GM12873 (cell line): ENCODE data around the gene NPRL2.

Experiments used
- TF ChIP-seq, protein P1 (sequence below): IDR thresholded peaks from 2 replicates; pipeline ENCODE4 v1.5.1; 2012; ENCODE audit warnings: low read depth, mild to moderate bottlenecking, moderate library complexity, low read length, control low read depth; ENCODE audit not compliant: insufficient read depth; ENCODE audit errors: missing control alignments

NPRL2 gene

DNA sequence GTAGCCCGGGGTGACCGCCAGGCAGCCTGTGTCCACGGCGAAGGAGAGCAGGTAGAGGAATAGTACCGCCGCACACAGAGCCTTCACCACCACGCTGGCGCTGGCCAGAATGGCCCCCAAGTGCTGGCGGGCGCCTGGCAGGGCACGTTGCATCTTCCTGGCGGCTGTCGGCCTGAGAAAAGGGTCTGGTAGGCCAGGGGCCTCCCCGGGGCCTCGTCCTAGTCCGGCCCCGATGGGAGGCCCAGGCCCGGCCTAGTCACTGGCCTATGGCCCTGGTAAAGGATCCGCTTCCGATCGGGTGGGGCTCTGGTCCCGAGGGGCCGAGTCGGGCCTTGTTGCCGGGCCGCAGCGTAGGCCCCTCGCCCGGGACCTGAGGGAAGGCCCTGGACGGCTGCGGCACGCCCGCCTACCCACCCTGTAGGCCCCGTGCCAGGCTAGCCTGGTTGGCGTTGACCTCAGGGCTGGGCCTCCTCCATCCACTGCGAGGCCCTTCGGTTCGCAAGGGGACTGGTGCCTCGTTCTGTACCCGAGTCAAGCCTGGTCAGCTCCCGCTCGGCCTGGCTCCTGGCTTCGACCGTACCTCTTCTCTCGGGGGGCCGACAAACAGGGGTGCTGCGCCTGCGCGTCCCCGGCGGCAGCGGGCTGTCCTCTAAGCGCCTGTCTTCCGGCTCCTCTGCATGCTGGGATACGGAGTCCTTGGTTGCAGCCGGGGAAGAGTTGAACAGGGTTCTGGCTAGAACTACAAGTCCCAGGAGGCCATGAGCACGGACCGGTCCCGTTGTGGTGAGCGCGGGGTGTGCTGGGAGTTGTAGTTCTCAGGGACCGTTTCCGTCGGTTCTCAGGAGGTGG lies 8.6 kb upstream of the NPRL2 start, which contains the start of gene TMEM115:
TSS of gene TMEM115 (minus strand) at position 611 of the 849 bp plus-strand sequence. CDS start at position 153, 458 bp downstream.
- TF ChIP-seq, protein P1, sequence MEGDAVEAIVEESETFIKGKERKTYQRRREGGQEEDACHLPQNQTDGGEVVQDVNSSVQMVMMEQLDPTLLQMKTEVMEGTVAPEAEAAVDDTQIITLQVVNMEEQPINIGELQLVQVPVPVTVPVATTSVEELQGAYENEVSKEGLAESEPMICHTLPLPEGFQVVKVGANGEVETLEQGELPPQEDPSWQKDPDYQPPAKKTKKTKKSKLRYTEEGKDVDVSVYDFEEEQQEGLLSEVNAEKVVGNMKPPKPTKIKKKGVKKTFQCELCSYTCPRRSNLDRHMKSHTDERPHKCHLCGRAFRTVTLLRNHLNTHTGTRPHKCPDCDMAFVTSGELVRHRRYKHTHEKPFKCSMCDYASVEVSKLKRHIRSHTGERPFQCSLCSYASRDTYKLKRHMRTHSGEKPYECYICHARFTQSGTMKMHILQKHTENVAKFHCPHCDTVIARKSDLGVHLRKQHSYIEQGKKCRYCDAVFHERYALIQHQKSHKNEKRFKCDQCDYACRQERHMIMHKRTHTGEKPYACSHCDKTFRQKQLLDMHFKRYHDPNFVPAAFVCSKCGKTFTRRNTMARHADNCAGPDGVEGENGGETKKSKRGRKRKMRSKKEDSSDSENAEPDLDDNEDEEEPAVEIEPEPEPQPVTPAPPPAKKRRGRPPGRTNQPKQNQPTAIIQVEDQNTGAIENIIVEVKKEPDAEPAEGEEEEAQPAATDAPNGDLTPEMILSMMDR = no peak

DNA sequence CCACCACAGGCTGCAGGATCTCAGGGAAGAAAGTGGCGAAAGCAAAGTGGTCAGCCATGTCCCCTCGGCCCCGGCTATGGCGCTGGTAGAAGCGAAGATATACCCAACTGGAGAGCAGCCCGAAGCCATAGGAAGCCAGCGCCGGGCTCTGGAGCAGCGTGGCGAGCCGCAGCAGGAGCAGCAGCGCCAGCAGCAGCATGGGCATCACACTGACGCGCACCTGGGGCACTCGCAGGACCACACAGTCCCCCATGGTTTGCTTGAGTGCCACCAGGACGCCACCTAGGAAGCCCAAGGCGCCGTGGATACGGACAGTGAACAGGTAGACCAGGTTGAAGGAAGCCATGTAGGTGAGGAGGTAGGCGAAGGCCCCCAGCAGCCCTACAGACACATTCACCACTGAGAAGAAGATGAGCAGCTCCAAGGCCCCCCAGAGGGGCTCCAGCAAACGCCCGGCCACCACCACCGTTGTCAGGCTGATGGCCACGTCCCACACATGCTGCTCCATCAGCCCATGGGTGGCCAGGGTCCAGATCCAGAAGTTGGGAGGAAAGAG lies 7.9 kb upstream of the NPRL2 start:
- TF ChIP-seq, protein P1 = no peak

DNA sequence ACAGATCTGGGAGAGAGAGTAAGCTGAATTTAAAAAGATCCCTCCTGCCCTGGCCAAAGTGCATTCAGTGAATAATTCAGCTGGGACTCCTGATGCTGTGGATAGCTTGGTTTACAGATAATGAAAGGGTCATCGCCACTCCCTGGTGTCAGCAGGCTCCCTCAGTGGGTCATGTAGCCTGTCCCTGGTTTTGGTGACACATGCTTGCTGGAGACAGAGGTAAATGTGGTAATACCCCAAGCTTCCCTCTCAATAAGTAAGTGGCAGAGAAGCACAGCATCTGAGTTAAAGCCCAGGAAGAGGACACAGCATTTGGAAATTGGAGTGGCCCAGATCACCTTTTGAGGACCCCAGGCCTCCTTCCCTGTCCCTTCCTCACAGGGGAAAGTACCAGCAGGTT lies 6.9 kb upstream of the NPRL2 start:
- TF ChIP-seq, protein P1 = no peak

- TF ChIP-seq, protein P1 = no peak
Measured at GRCh38 chr3:50356553-50356952, 6.0 kb upstream of the NPRL2 start.

- TF ChIP-seq, protein P1 = no peak
Measured at GRCh38 chr3:50355829-50356552, 5.4 kb upstream of the NPRL2 start.

- TF ChIP-seq, protein P1 = no peak
Measured at GRCh38 chr3:50354850-50355249, 4.3 kb upstream of the NPRL2 start.

DNA sequence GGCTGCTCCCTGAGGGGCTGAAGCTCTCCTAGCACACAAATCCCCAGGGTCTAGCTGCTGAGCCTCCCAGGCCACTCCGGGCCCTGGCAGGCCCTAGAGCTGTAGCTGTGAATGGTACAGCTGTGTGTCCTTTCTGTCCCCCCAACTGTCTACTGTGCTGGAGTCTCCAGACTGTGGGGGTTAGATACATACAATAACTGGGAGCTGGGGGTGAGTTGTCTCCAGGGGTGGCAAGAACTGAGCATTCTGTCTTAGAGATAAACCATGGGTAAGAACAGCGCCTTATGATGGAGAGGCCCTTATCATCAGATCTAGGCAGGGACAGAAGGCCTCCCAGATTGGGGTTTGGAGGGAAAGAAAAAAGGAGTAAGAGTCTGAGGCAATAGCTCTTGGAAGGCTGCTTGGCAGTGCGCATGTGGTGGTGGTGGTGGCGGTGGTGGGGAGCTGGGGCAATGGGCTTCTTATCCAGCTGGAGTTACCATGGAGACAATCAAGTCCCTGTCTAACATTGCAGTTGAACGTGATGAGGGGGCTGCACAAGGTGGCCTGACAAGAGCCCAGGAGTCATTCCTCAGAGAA lies 3.7 kb upstream of the NPRL2 start:
- TF ChIP-seq, protein P1 = no peak
